H1 (cell line): ENCODE data around the gene CALM1. TPM values are rescaled to one million over a fixed set of nuclear protein-coding genes. Genes with fewer than 3 reads are reported as not detected.

ENCODE experiments used
- CTCF ChIA-PET: fragments of 300-600 bp; sonication (Branson Sonifier 250); formaldehyde crosslinking; loops from one replicate; lab custom pipeline; 2021; ENCODE audit not compliant: partially characterized antibody; lab: Charles Lee
- POLR2A ChIA-PET: fragments of 300-600 bp; sonication (Branson Sonifier 250); formaldehyde crosslinking; loops from one replicate; lab custom pipeline; 2021; ENCODE audit warnings: inconsistent platforms; ENCODE audit not compliant: partially characterized antibody; lab: Charles Lee
- DNase-seq, 2 experiments: peaks; one replicate each; pipeline versions ENCODE4 v3.0.0 to v3.0.0-alpha.2; 2010 to 2022; ENCODE audit warnings: low spot score in 2 of 2, low read depth in 1 of 2, mixed read lengths in 1 of 2
- FAIRE-seq: peaks from 2 replicates; lab custom pipeline; 2011; peaks lifted over from hg19 to GRCh38; lab: Jason Lieb, UNC
- H2AFZ ChIP-seq: 2 replicates; pipeline ENCODE4 v1.8.1; 2012; ENCODE audit warnings: low read length, inconsistent platforms
- H2AK5ac ChIP-seq: 2 replicates; pipeline ENCODE4 v1.6.1; 2013; ENCODE audit warnings: low read depth, low read length
- H2BK120ac ChIP-seq: replicated peaks from 2 replicates; pipeline ENCODE3; 2013; ENCODE audit warnings: low read depth, low read length, inconsistent platforms
- H2BK12ac ChIP-seq: 2 replicates; pipeline ENCODE4 v1.6.1; 2013; ENCODE audit warnings: low read depth, low read length
- H2BK15ac ChIP-seq: 2 replicates; pipeline ENCODE4 v1.6.1; 2013; ENCODE audit warnings: low read length
- H2BK20ac ChIP-seq: 2 replicates; pipeline ENCODE4 v1.6.1; 2013; ENCODE audit warnings: low read length
- H2BK5ac ChIP-seq: 2 replicates; pipeline ENCODE4 v1.6.1; 2013; ENCODE audit warnings: low read depth, low read length
- H3K14ac ChIP-seq: 2 replicates; pipeline ENCODE4 v1.6.1; 2013; ENCODE audit warnings: inconsistent platforms; ENCODE audit not compliant: insufficient read length
- H3K18ac ChIP-seq: 2 replicates; pipeline ENCODE4 v1.6.1; 2013; ENCODE audit warnings: low read length; ENCODE audit errors: extremely low read depth
- H3K23ac ChIP-seq: 2 replicates; pipeline ENCODE4 v1.6.1; 2013; ENCODE audit warnings: inconsistent platforms; ENCODE audit not compliant: insufficient read length
- H3K23me2 ChIP-seq: 2 replicates; pipeline ENCODE4 v1.6.1; 2013; ENCODE audit warnings: low read depth, low read length
- H3K27ac ChIP-seq: 2 replicates; pipeline ENCODE4 v1.6.1; 2011; ENCODE audit warnings: low read depth, low read length, inconsistent platforms
- H3K27me3 ChIP-seq, 4 experiments: replicated peaks in 1 of 4; 1 replicate in 1 of 4; 2 replicates in 3 of 4; pipeline versions ENCODE4 v1.6.1 to v1.8.1; 2011 to 2013; ENCODE audit warnings: low read length in 3 of 4, mild to moderate bottlenecking in 3 of 4, inconsistent platforms in 2 of 4, mixed read lengths in 2 of 4, moderate library complexity in 1 of 4; ENCODE audit not compliant: control insufficient read depth in 3 of 4, insufficient read depth in 3 of 4; ENCODE audit errors: extremely low read depth in 1 of 4
- H3K36me3 ChIP-seq, 4 experiments: 2 replicates each; pipeline versions ENCODE4 v1.6.1 to v1.8.1; 2011 to 2013; ENCODE audit warnings: mild to moderate bottlenecking in 4 of 4, low read length in 3 of 4, moderate library complexity in 2 of 4, control low read depth in 1 of 4, inconsistent platforms in 1 of 4; ENCODE audit not compliant: insufficient read depth in 4 of 4, control insufficient read depth in 2 of 4
- H3K4ac ChIP-seq: replicated peaks from 2 replicates; pipeline ENCODE3; 2013; ENCODE audit warnings: low read length, low read depth, mixed read lengths, inconsistent platforms; ENCODE audit not compliant: insufficient read length
- H3K4me1 ChIP-seq, 4 experiments: replicated peaks in 1 of 4; 1 replicate in 1 of 4; 2 replicates in 3 of 4; pipeline versions ENCODE4 v1.6.1 to v1.8.1; 2011 to 2013; ENCODE audit warnings: low read length in 3 of 4, inconsistent platforms in 2 of 4, mixed read lengths in 1 of 4; ENCODE audit not compliant: insufficient read depth in 4 of 4, control insufficient read depth in 3 of 4
- H3K4me2 ChIP-seq, 2 experiments: 2 replicates each; pipeline versions ENCODE4 v1.6.1 to v1.8.1; 2011 to 2013; ENCODE audit warnings: low read depth in 2 of 2, low read length in 2 of 2, control low read depth in 1 of 2, inconsistent platforms in 1 of 2, mild to moderate bottlenecking in 1 of 2; ENCODE audit not compliant: insufficient read depth in 1 of 2
- H3K4me3 ChIP-seq, 4 experiments: fragments of 200-600, 300-600 bp in 1 of 4; sonication (generic), shearing (Covaris generic), sonication (Bioruptor Twin) in 1 of 4; 2 replicates each; pipeline versions ENCODE4 v1.5.1 to v1.8.1; 2011 to 2016; ENCODE audit warnings: low read length in 4 of 4, low read depth in 3 of 4, control low read depth in 2 of 4, inconsistent platforms in 2 of 4, mild to moderate bottlenecking in 2 of 4, mixed read lengths in 1 of 4, moderate library complexity in 1 of 4; ENCODE audit not compliant: insufficient read depth in 2 of 4; ENCODE audit errors: extremely low read depth in 1 of 4
- H3K56ac ChIP-seq: replicated peaks from 2 replicates; pipeline ENCODE3; 2013; ENCODE audit warnings: low read depth, mild to moderate bottlenecking, mixed read lengths, low read length, inconsistent platforms; ENCODE audit not compliant: insufficient read length
- H3K79me1 ChIP-seq: 2 replicates; pipeline ENCODE4 v1.6.1; 2013; ENCODE audit warnings: low read depth, low read length, control low read depth
- H3K79me2 ChIP-seq, 2 experiments: 2 replicates each; pipeline versions ENCODE4 v1.6.1 to v1.8.1; 2012 to 2013; ENCODE audit warnings: low read length in 2 of 2, mild to moderate bottlenecking in 2 of 2, inconsistent platforms in 1 of 2; ENCODE audit not compliant: insufficient read depth in 2 of 2, control insufficient read depth in 1 of 2
- H3K9ac ChIP-seq, 4 experiments: replicated peaks in 1 of 4; 1 replicate in 1 of 4; 2 replicates in 3 of 4; pipeline versions ENCODE4 v1.6.1 to v1.8.1; 2011 to 2013; ENCODE audit warnings: low read depth in 3 of 4, low read length in 3 of 4, control low read depth in 2 of 4, mild to moderate bottlenecking in 2 of 4, moderate library complexity in 2 of 4, inconsistent platforms in 1 of 4; ENCODE audit errors: extremely low read depth in 1 of 4
- H3K9me3 ChIP-seq, 2 experiments: 2 replicates each; pipeline versions ENCODE4 v1.6.1 to v1.8.1; 2012 to 2013; ENCODE audit warnings: mild to moderate bottlenecking in 2 of 2, moderate library complexity in 2 of 2, control low read depth in 1 of 2, inconsistent platforms in 1 of 2, low read depth in 1 of 2, low read length in 1 of 2, mixed read lengths in 1 of 2; ENCODE audit not compliant: insufficient read depth in 2 of 2
- H4K20me1 ChIP-seq, 2 experiments: replicated peaks in 1 of 2; 2 replicates each; pipeline versions ENCODE3 to v1.8.1; 2011 to 2013; ENCODE audit warnings: inconsistent platforms in 2 of 2, low read length in 2 of 2, mild to moderate bottlenecking in 1 of 2; ENCODE audit not compliant: insufficient read depth in 2 of 2, control insufficient read depth in 1 of 2
- H4K5ac ChIP-seq: 2 replicates; pipeline ENCODE4 v1.6.1; 2013; ENCODE audit warnings: low read length, low read depth, mixed read lengths, inconsistent platforms; ENCODE audit not compliant: insufficient read length
- H4K8ac ChIP-seq: 2 replicates; pipeline ENCODE4 v1.8.0; 2013; ENCODE audit warnings: mild to moderate bottlenecking, moderate library complexity, low read length, inconsistent platforms; ENCODE audit not compliant: insufficient read depth; ENCODE audit errors: extremely low read depth
- H4K91ac ChIP-seq: replicated peaks from 2 replicates; pipeline ENCODE3; 2013; ENCODE audit warnings: low read length, mixed read lengths, inconsistent platforms; ENCODE audit not compliant: insufficient read length
- BRCA1 ChIP-seq: IDR thresholded peaks from 2 replicates; pipeline ENCODE4 v1.6.1; 2012; ENCODE audit warnings: low read depth, low read length, improper control_type of control experiment
- EGR1 ChIP-seq: IDR thresholded peaks from 2 replicates; pipeline ENCODE4 v1.6.1; 2011; ENCODE audit warnings: low read depth, low read length, borderline replicate concordance
- KDM4A ChIP-seq: IDR thresholded peaks from one replicate; pipeline ENCODE4 v1.7.1; 2012; ENCODE audit warnings: low read depth, mild to moderate bottlenecking, moderate library complexity, low read length, inconsistent platforms; ENCODE audit not compliant: severe bottlenecking
- MAFK ChIP-seq: IDR thresholded peaks from 2 replicates; pipeline ENCODE4 v1.6.1; 2012; ENCODE audit warnings: low read depth, mild to moderate bottlenecking, improper control_type of control experiment, low read length
- RFX5 ChIP-seq: IDR thresholded peaks from 2 replicates; pipeline ENCODE4 v1.6.1; 2011; ENCODE audit warnings: low read depth, low read length, improper control_type of control experiment, borderline replicate concordance
- SIN3A ChIP-seq, 2 experiments: IDR thresholded peaks in 1 of 2; conservative IDR thresholded peaks in 1 of 2; 2 replicates each; pipeline ENCODE4 v1.6.1; 2011 to 2012; ENCODE audit warnings: low read length in 2 of 2, improper control_type of control experiment in 1 of 2, low read depth in 1 of 2, mild to moderate bottlenecking in 1 of 2
- SP1 ChIP-seq: IDR thresholded peaks from 2 replicates; pipeline ENCODE4 v1.6.1; 2011; ENCODE audit warnings: low read depth, low read length
- YY1 ChIP-seq: IDR thresholded peaks from 2 replicates; pipeline ENCODE4 v1.6.1; 2011; ENCODE audit warnings: low read depth, mild to moderate bottlenecking, low read length
- WGBS, 2 experiments: shearing (Covaris generic) in 1 of 2; methylation state at CpG; one replicate each; pipeline versions ENCODE4 v1.1.6 to v1.1.7; 2013 to 2015; ENCODE audit warnings: low lambda C conversion rate in 2 of 2, mixed read lengths in 2 of 2, inconsistent platforms in 1 of 2, low coverage in 1 of 2, missing lambda C conversion rate in 1 of 2; ENCODE audit not compliant: insufficient replicate concordance in 2 of 2, insufficient coverage in 1 of 2, insufficient read length in 1 of 2; ENCODE audit errors: extremely low coverage in 1 of 2, missing lambda C conversion rate in 1 of 2; 5-methylcytosine and 5-hydroxymethylcytosine counted together
- polyA plus RNA-seq, 7 experiments: library from polyadenylated mRNA; depleted of rRNA in 3 of 7; stranded (reverse) in 5 of 7; unstranded in 2 of 7; fragments of >200 nt in 5 of 7; fragments of 200-250 nt in 2 of 7; gene quantifications; 1 replicate in 5 of 7; 2 replicates in 1 of 7; 4 replicates in 1 of 7; pipeline versions ENCODE4 v1.2.1 to v1.2.3, GENCODE V29; 2011 to 2013; ENCODE audit warnings: missing spikeins in 2 of 7, mixed read lengths in 2 of 7
- total RNA-seq: library from RNA; stranded (reverse); fragmentation: NEBNext Ultra II Directional; extraction: Animal tissue kit (Norgen Biotek cat#: 25700); gene quantifications from 2 replicates; pipeline ENCODE4 v1.2.1, GENCODE V29; 2021

Gene CALM1
- total and polyA plus RNA-seq, 2 of the 8 experiments (the other 6 are each of a cell fraction or from before 2014, with no cell fraction given): 285 to 422 TPM

- 93% methylated on average over 4 of the region's 4 CpGs; no CpG with 5 or more reads in 1 of the 2 experiments for WGBS, 2 experiments
- FAIRE-seq (no peak), DNase-seq (no peak)
- Histone ChIP-seq H4K8ac (no peak overlapping the region), H2BK12ac (no peak overlapping the region), H3K9ac (no peak overlapping the region), H4K20me1 (no peaks in the 10 kb centered on the region), H3K56ac (no peak overlapping the region), H2AFZ (no peak overlapping the region), H2BK20ac (no peak overlapping the region), H3K14ac (no peak overlapping the region), H3K23me2 (no peaks in the 10 kb centered on the region), H2AK5ac (no peak overlapping the region), H3K4me3 (no peak overlapping the region), H4K5ac (no peak overlapping the region), H3K79me2 (no peaks in the 10 kb centered on the region), H3K36me3 (no peaks in the 10 kb centered on the region), H3K4me1 (no peaks in the 10 kb centered on the region), H3K4ac (no peak overlapping the region), H3K79me1 (no peaks in the 10 kb centered on the region), H3K4me2 (no peak overlapping the region), H3K18ac (no peak overlapping the region), H3K27me3 (no peaks in the 10 kb centered on the region), H2BK15ac (no peak overlapping the region), H2BK5ac (no peak overlapping the region), H3K27ac (no peak overlapping the region), H2BK120ac (no peak overlapping the region), H4K91ac (no peak overlapping the region), H3K23ac (no peak overlapping the region), H3K9me3 (no peaks in the 10 kb centered on the region)
- TF ChIP-seq RFX5 (no peak), SP1 (no peak), SIN3A (conservative IDR thresholded peaks at IDR 0.05 in 1 of 2, IDR thresholded peaks at IDR 0.05 in 1 of 2; ENCODE audit: low read depth in 1 of 2, low read length in 2 of 2) (no peak), BRCA1 (no peak), KDM4A (no peak), MAFK (no peak), EGR1 (no peak), YY1 (no peak)
- ChIA-PET CTCF (no interaction called here), POLR2A (interaction anchor here (1.3 kb wide), 1 partner anchor 8 kb away, joined by 5 read pairs; no protein-coding TSS in a partner anchor)
Observed at GRCh38 chr14:90375934-90376333, 20.9 kb upstream of the CALM1 start.
